GM18499 (cell line): ENCODE results near the gene PHLPP1.

Experiments
- ATAC-seq: cut with Tn5 transposase; IDR thresholded peaks from one replicate; pipeline ENCODE4 v1.9.1; 2021; ENCODE audit warnings: moderate number of reproducible peaks; ENCODE audit not compliant: insufficient read depth, unreplicated experiment

PHLPP1 gene

GRCh38 chr18:62964432-62964831 lies 249.1 kb downstream of the PHLPP1 start:
- ATAC-seq: no peak

- ATAC-seq: no peak
These were observed 251.7 kb downstream of the PHLPP1 start for GRCh38 chr18:62967089-62967488.

DNA sequence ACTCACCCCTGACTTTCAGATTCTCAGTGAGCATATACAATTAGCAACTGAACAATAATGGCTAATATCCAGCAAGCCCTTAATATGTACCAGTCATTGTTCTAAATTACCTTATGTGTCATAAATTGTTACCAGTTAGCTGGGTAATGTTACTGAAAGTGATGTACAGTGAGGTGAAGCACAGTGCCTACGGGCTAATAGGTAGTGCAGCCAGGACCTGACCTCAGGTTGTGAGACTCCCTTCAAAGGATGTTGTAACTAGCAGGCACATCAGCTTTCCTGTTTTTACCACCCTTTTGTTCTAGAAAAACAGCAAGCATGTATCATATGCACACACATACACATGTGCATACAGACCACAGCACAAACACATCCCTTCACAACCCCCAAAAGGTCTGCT lies 258.3 kb downstream of the PHLPP1 start:
- no peak for ATAC-seq

GRCh38 chr18:62974388-62974787 lies 259.0 kb downstream of the PHLPP1 start:
- no peak for ATAC-seq

DNA sequence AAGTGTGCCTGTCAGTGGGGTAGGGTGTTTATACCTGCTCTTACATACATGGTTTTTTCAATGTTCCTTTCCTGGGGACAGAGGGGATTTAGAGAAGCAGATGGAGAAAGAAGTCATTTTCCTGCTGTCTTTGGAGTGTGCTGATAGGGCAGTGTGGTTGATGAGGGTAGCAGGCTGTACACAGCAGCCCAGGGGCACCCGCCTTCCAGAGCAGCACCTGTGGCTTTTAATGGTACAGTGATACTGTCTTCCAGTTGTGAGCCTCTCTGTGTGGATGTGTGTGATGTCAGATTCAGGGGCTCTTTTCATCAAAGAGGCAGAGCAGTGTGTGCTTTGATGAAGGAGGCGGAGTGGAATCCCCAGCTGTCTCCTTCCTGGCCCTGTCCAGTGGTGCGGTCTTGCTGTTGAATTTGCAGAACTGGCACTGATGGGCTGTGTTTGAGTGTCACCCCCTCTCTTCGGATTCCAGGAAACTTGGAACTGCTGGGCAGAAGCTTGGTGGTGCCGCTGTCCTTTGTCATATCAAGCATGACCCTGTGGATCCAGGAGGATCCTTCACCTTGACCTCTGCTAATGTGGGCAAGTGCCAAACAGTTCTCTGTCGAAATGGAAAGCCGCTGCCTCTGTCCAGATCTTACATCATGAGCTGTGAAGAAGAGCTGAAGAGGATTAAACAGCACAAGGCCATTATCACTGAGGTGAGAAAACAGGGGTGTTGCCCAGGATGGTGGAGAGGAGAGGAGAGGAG lies 259.8 kb downstream of the PHLPP1 start:
- no peak for ATAC-seq

- ATAC-seq: no peak
These were observed 260.4 kb downstream of the PHLPP1 start for GRCh38 chr18:62975785-62976184.

DNA sequence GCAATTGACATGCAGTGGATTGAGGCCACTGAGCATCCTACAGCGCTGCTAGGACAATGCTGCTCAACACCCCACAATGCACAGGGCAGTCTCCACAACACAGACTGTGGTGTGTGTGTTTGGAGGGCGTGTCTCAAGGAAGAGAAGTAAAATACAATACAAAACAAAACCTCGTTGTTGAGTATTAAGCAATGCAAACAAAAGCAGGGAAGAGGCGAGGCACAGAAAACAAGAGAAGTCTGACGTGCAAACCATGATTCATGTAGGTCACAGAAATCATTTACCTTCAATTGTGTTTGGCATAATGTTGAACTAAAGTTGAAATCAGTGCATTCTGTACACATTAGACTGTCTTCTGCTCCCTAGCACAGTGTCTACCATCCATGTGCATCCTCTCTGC lies 260.9 kb downstream of the PHLPP1 start:
- no peak for ATAC-seq

DNA sequence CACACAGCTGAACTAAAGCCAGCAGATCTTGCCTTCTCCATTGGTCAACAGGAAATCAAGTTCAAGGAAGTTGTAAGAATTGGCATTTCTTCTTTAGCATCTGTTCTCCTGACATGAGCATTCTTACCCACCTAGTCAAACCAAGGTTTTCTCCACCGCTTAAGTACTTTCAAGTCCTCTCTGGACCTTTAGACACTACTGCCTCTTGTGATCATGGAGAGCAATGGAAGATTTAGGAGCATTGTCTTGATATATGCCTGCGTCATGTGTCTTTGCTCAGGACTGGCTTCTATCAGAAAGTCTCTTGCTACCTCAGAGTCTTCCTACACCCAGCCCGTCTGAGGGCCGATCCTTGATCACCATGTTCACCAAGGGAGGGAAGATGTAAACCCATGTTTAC lies 262.2 kb downstream of the PHLPP1 start:
- no peak for ATAC-seq

DNA sequence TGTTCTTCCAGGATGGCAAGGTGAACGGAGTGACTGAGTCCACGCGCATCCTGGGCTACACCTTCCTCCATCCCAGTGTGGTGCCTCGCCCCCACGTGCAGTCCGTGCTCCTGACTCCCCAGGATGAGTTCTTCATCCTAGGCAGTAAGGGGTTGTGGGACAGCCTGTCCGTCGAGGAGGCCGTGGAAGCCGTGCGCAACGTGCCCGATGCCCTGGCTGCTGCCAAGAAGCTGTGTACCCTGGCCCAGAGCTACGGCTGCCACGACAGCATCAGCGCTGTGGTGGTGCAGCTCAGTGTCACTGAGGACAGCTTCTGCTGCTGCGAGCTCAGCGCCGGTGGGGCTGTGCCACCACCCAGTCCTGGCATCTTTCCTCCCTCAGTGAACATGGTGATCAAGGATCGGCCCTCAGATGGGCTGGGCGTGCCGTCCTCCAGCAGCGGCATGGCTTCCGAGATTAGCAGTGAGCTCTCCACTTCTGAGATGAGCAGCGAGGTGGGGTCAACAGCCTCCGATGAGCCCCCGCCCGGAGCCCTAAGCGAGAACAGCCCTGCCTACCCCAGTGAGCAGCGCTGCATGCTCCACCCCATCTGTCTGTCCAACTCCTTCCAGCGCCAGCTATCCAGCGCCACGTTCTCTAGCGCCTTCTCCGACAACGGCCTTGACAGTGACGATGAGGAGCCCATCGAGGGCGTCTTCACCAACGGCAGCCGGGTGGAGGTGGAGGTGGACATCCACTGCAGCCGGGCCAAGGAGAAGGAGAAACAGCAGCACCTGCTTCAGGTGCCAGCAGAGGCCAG lies 263.1 kb downstream of the PHLPP1 start:
- ATAC-seq: no peak

- ATAC-seq: no peak
These were observed 263.8 kb downstream of the PHLPP1 start for GRCh38 chr18:62979176-62979575.

- ATAC-seq: no peak
These were observed 264.6 kb downstream of the PHLPP1 start for GRCh38 chr18:62979900-62980299.

GRCh38 chr18:62981566-62981965 lies 266.2 kb downstream of the PHLPP1 start:
- no peak for ATAC-seq

DNA sequence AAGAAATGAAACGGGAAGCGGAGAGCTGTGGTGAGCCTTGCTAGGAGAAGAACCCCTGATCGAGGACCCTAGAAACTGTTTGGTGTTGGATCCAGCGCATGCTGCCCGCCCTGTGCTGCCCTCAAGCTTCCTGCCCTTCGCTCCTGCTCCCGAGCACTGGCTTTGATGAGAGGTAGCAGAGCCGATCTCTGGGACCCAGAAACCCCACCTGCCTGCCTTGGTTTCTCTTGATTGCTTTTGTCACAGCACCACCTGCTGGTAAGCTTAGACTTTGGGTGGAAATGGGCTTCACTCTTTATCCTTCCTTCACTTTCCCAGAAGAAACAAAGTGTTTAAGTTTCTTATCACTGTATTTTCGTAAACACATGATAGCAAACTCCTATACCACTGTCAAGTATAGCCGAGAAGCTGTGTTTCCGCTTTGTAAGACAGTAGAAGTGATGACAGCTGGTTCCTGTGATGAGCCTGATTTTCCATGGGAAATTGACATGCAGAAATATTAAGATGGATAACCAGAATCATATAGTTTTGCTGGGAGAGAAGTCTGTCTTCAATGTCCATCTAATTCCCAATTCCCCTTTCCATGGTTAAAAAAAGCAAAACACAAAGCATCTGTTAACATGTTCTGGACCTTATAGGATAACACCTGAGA lies 267.4 kb downstream of the PHLPP1 start:
- no peak for ATAC-seq

DNA sequence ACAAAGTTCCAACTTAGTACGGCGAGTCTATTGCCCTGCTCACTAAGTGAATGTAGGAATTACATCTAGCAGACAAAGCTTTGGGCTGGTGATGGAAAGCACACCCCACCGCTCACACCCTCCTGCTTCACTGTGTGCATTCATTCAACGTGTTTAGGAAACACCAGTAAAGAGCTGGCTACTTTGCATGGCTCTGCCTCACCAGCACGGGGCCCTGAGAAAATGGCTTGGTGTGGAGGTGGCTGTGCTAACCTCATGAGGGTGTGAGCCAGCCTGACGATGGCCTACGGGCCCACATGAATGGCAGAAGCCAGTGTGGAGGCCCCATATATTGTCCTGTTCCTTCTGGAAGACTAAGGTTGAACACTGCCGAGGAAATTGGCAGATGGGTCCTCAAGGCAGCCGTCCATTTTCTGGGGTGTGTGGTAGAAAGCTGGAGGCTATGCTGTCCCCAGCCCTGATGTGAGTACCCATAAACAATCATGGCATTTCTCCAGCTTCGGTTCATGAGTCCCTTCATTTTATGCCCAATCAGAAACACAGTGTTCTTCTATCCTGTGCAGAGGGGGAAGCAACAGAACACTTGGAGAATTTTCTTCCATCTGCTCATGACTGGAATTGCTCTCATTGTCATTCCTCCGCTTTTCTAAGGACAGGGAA lies 269.4 kb downstream of the PHLPP1 start:
- ATAC-seq: no peak

GRCh38 chr18:62986490-62986889 lies 271.1 kb downstream of the PHLPP1 start:
- no peak for ATAC-seq

DNA sequence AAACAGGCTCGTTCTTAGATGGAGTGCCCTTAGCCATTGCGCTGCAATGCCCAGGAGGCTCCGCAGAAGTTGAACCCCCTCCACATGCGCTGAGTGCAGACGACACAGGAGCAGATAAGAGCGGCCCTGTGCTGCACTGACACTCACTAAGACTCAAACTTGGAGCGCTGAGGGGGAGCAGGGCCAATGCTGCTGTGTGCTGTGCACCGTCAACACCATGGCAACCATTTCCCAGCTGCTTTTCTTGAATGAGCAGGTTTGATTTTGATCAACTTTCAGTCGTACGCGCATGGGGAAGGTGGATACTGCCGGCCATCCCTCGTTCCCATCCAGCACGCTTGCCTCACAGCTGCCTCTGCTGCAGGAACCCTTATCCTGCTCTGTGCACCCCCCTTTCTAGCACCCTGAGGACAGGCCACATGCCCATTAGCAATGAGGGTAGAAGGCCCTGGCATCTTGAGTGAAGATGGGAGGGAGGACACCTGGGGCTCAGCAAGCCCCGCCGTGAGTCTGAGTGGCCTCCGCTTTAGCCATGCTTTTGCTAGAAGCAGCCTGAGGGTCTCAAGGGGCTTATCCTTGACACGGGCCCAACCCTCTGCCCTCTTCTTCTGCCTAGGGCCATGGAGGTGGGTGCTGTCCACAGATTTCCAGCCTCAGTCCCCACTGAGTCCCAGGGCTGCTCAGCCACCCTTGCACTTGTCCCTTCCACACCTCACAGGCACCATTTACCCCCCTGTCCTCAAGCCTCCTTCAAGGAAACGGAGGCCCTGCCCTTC lies 271.9 kb downstream of the PHLPP1 start:
- no peak for ATAC-seq

- no peak for ATAC-seq
These were observed 272.5 kb downstream of the PHLPP1 start for GRCh38 chr18:62987859-62988258.

DNA sequence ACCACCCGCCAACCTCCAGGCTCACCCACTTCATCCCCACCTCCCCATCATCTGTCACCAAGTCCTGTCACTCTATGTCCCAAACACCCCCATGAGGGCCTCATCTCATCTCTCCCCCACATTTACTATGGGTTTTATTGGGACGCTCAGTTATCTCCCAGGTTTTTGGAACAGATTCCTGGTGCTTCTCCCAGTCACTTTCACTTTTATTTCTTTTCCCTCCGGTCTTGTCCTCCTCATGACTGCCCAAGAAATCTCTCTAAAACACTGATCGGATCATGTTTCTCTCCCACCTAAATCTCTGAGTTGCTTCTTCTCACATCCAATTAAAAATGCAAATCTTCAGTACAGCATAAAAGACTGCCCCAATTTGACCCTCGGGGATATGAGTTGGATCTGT lies 273.1 kb downstream of the PHLPP1 start:
- no peak for ATAC-seq

DNA sequence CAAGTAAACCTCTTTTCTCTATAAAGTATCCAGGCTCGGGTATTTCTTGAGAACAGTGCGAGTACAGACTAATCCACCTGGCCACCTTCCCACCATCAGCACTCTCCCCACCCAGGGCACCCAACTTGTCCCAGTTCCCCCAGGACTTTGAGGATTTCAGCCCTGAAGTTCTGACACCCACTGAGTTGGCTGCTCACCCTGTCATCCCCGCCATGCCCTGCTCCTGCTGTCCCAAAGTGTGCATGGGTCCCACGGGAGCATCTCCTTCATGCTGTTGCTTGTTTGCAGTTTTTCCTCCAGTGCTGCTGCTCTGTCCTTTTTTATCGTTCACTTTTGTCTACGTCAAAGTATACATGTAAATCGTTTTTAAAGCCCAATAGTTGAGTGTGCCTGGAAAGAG lies 273.9 kb downstream of the PHLPP1 start:
- ATAC-seq: no peak

DNA sequence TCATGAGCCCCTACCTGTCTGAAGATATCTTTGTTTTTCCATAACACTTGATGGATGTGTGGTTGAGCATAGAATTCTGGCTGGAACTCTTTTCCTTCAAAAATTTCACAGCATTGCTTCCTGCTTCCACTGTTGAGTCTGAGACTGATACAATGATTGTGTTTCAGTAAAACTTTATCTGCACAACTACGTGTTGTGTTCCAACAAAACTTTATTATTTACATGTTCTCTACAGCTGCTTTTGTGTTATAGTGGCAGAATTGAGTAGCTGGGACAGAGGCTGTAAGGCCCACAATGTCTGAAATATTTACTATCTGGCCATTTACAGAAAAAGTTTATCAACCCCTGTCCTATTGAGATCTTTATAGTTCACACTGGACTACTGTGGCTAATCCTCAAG lies 275.3 kb downstream of the PHLPP1 start:
- no peak for ATAC-seq
